Endothelial cell of umbilical vein (primary cell): ENCODE measurements around the gene BRSK2. TPM values are rescaled to one million over a fixed set of nuclear protein-coding genes. Genes with fewer than 3 reads are reported as not detected.

ENCODE experiments used
- BruUV-seq: library from RNA; stranded (reverse); fragments of 400-500 nt; replicated peaks from 2 replicates; lab custom pipeline; 2021; lab: Mats Ljungman, UMichigan
- CTCF ChIA-PET: fragments of 300-600, 350-600 bp; sonication (Branson Sonifier 250); formaldehyde crosslinking; loops from one replicate; lab custom pipeline; 2021; ENCODE audit warnings: antibody characterized with exemption, inconsistent platforms; lab: Charles Lee
- POLR2A ChIA-PET: fragments of 300-600, 350-600 bp; sonication (Branson Sonifier 250); formaldehyde crosslinking; loops from one replicate; lab custom pipeline; 2021; ENCODE audit warnings: antibody characterized with exemption, inconsistent platforms; lab: Charles Lee
- DNase-seq: peaks from one replicate; pipeline ENCODE4 v3.0.0-alpha.2; 2011; ENCODE audit warnings: low read depth, low spot score
- FAIRE-seq: peaks from 2 replicates; lab custom pipeline; 2011; peaks lifted over from hg19 to GRCh38; lab: Jason Lieb, UNC
- H2AFZ ChIP-seq: 2 replicates; pipeline ENCODE4 v1.6.0; 2012; ENCODE audit warnings: low read depth, low read length, control low read depth, inconsistent platforms
- H3K27ac ChIP-seq: 2 replicates; pipeline ENCODE4 v1.5.1; 2011; ENCODE audit warnings: low read depth, mild to moderate bottlenecking, control low read depth, low read length, moderate library complexity; ENCODE audit not compliant: insufficient read depth
- H3K27me3 ChIP-seq, 2 experiments: 2 replicates each; pipeline versions ENCODE4 v1.6.0 to v1.6.1; 2011; ENCODE audit warnings: low read length in 2 of 2, mixed read lengths in 1 of 2; ENCODE audit not compliant: control insufficient read depth in 2 of 2, insufficient read depth in 2 of 2
- H3K36me3 ChIP-seq, 2 experiments: 2 replicates in 1 of 2; 3 replicates in 1 of 2; pipeline ENCODE4 v1.5.1; 2011; ENCODE audit warnings: low read length in 2 of 2, mild to moderate bottlenecking in 1 of 2, moderate library complexity in 1 of 2; ENCODE audit not compliant: control insufficient read depth in 2 of 2, insufficient read depth in 2 of 2; ENCODE audit errors: extremely low read depth in 1 of 2
- H3K4me1 ChIP-seq: 3 replicates; pipeline ENCODE4 v1.5.1; 2011; ENCODE audit warnings: mild to moderate bottlenecking, low read length; ENCODE audit not compliant: control insufficient read depth, insufficient read depth; ENCODE audit errors: extremely low read depth
- H3K4me2 ChIP-seq: 2 replicates; pipeline ENCODE4 v1.6.1; 2011; ENCODE audit warnings: low read length, control low read depth, mixed read lengths; ENCODE audit not compliant: insufficient read depth
- H3K4me3 ChIP-seq, 3 experiments: fragments of 200-600 bp in 1 of 3; sonication (generic), shearing (Covaris generic) in 1 of 3; replicated peaks in 1 of 3; 2 replicates each; pipeline ENCODE4 v1.5.1; 2011 to 2016; ENCODE audit warnings: control low read depth in 3 of 3, low read length in 3 of 3, mild to moderate bottlenecking in 2 of 3, inconsistent platforms in 1 of 3, low read depth in 1 of 3, moderate library complexity in 1 of 3; ENCODE audit not compliant: insufficient read depth in 1 of 3
- H3K79me2 ChIP-seq: 2 replicates; pipeline ENCODE4 v1.6.0; 2012; ENCODE audit warnings: low read length, inconsistent platforms; ENCODE audit not compliant: control insufficient read depth, insufficient read depth
- H3K9ac ChIP-seq: replicated peaks from 2 replicates; pipeline ENCODE3; 2011; ENCODE audit warnings: low read length, control low read depth; ENCODE audit not compliant: insufficient read depth; ENCODE audit errors: extremely low read depth
- H3K9me1 ChIP-seq: replicated peaks from 3 replicates; pipeline ENCODE4 v1.6.0; 2011; ENCODE audit warnings: mild to moderate bottlenecking, low read length; ENCODE audit not compliant: control insufficient read depth, insufficient read depth; ENCODE audit errors: extremely low read depth
- H3K9me3 ChIP-seq: replicated peaks from 2 replicates; pipeline ENCODE4 v1.5.1; 2012; ENCODE audit warnings: low read length, inconsistent platforms; ENCODE audit not compliant: control insufficient read depth, insufficient read depth
- H4K20me1 ChIP-seq: replicated peaks from 2 replicates; pipeline ENCODE3; 2011; ENCODE audit warnings: mild to moderate bottlenecking, low read length; ENCODE audit not compliant: control insufficient read depth, insufficient read depth; ENCODE audit errors: extremely low read depth
- CTCF ChIP-seq, 2 donors: IDR thresholded peaks; 1 replicate in 1 of 2; 2 replicates in 1 of 2; pipeline ENCODE4 v1.5.1; 2011; ENCODE audit warnings: low read length in 2 of 2, mild to moderate bottlenecking in 2 of 2, moderate library complexity in 2 of 2, control low read depth in 1 of 2, inconsistent platforms in 1 of 2, low read depth in 1 of 2; ENCODE audit not compliant: insufficient read depth in 1 of 2; ENCODE audit errors: extremely low read depth in 1 of 2
- EZH2 ChIP-seq: IDR thresholded peaks from 2 replicates; pipeline ENCODE4 v1.6.1; 2012; ENCODE audit warnings: borderline replicate concordance, low read depth, mild to moderate bottlenecking, moderate library complexity, low read length, inconsistent platforms; ENCODE audit not compliant: severe bottlenecking
- FOS ChIP-seq: IDR thresholded peaks from 2 replicates; pipeline ENCODE4 v1.6.1; 2011; ENCODE audit warnings: mild to moderate bottlenecking, low read length, moderate library complexity, borderline replicate concordance; ENCODE audit not compliant: insufficient read depth
- GATA2 ChIP-seq: IDR thresholded peaks from 2 replicates; pipeline ENCODE4 v1.7.0; 2011; ENCODE audit warnings: low read depth, mild to moderate bottlenecking, moderate library complexity, mixed read lengths, low read length; ENCODE audit not compliant: insufficient read length, insufficient read depth
- JUN ChIP-seq: IDR thresholded peaks from 2 replicates; pipeline ENCODE4 v1.6.1; 2011; ENCODE audit warnings: borderline replicate concordance, low read depth; ENCODE audit not compliant: insufficient read length, insufficient read depth
- MAX ChIP-seq: IDR thresholded peaks from 2 replicates; pipeline ENCODE4 v1.6.1; 2011; ENCODE audit not compliant: insufficient read depth, insufficient read length
- MYC ChIP-seq: IDR thresholded peaks from one replicate; pipeline ENCODE4 v1.6.1; 2011; ENCODE audit warnings: mild to moderate bottlenecking, low read depth, low read length
- POLR2A ChIP-seq: IDR thresholded peaks from 2 replicates; pipeline ENCODE4 v1.6.1; 2012; ENCODE audit warnings: low read depth, mild to moderate bottlenecking, control low read depth, low read length
- POLR2AphosphoS5 ChIP-seq: IDR thresholded peaks from 2 replicates; pipeline ENCODE4 v1.6.1; 2012; ENCODE audit warnings: low read depth, mild to moderate bottlenecking, control low read depth, low read length, moderate library complexity; ENCODE audit not compliant: insufficient read depth
- dilution Hi-C: fragments of 300-500 bp; cut with MboI; formaldehyde crosslinking; loops from one replicate; pipeline ENCODE4 v1.15.0; 2019; ENCODE audit warnings: low sequenced_read_pairs; ENCODE audit not compliant: extremely low pct_ligation_motif_present
- intact Hi-C: fragments of 100-400 bp; cut with micrococcal nuclease; formaldehyde crosslinking; loops from one replicate; pipeline ENCODE4 v1.10.0; 2022
- polyA plus RNA-seq, 4 experiments: library from polyadenylated mRNA; depleted of rRNA in 3 of 4; stranded (reverse) in 3 of 4; unstranded in 1 of 4; fragments of >200 nt; gene quantifications; 2 replicates each; pipeline versions ENCODE4 v1.2.1 to v1.2.3, GENCODE V29; 2011 to 2012; ENCODE audit warnings: missing spikeins in 1 of 4
- total RNA-seq: library from RNA; stranded (reverse); gene quantifications from 2 replicates; pipeline ENCODE4 v1.2.3, GENCODE V29; 2021

The BRSK2 gene
- total and polyA plus RNA-seq, 2 donors (not counting 3 experiments of a cell fraction or from before 2014, with no cell fraction given) = 0.08 to 0.20 TPM

GRCh38 chr11:1395773-1396374 lies 6.1 kb downstream of the BRSK2 start:
- Histone ChIP-seq H3K9me3 (no peaks in the 10 kb centered on the region), H3K36me3 (no peaks in the 10 kb centered on the region), H3K9ac (no peak overlapping the region), H3K27ac (no peak overlapping the region), H3K27me3 (peaks cover 12 to 16% of the 10 kb centered on the region in 2 experiments), H3K4me2 (no peak overlapping the region), H3K4me3 (no peak overlapping the region), H3K9me1 (no peaks in the 10 kb centered on the region), H4K20me1 (no peaks in the 10 kb centered on the region), H2AFZ (no peak overlapping the region), H3K4me1 (no peaks in the 10 kb centered on the region), H3K79me2 (no peaks in the 10 kb centered on the region)
- TF ChIP-seq GATA2 = no peak
- TF ChIP-seq MAX = no peak
- TF ChIP-seq JUN = no peak
- no peak for TF ChIP-seq MYC
- TF ChIP-seq EZH2 = no peak
- no peak for TF ChIP-seq CTCF (IDR thresholded peaks at IDR 0.05; ENCODE audit: extremely low read depth in 1 of 2, insufficient read depth in 1 of 2, low read depth in 1 of 2, low read length in 2 of 2)
- TF ChIP-seq POLR2A = no peak
- TF ChIP-seq POLR2AphosphoS5 = no peak
- TF ChIP-seq FOS = no peak
- no TSS peak for BruUV-seq
- POLR2A ChIA-PET = no interaction called here
- dilution Hi-C loops (no loop called here), intact Hi-C loops (no loop called here)
- CTCF ChIA-PET = no interaction called here
- DNase-seq (no peak), FAIRE-seq (no peak)
